Measurements from ENCODE around the gene C16orf89.
"Not testable (repeated sequence)": the region's sequence is repeated elsewhere in the genome, so short reads cannot be mapped to it uniquely, and the experiment has no call there.

GRCh38 chr16:5080461-5080860, 14.7 kb upstream of the C16orf89 start:
- TF ChIP-seq CTCF, MAX (IDR thresholded peaks at IDR 0.05; ENCODE audit: low read depth, low read length): not testable (repeated sequence)

Data from NB4 (cell line).